Lower leg skin (tissue), 4 donors: ENCODE results near the gene NODAL. TPM values are rescaled to one million over a fixed set of nuclear protein-coding genes. Genes with fewer than 3 reads are reported as not detected.

Source experiments
- DNase-seq, 2 donors: peaks; one replicate each; pipeline ENCODE4 v3.0.0-alpha.2; 2019; ENCODE audit warnings: low spot score in 2 of 2
- H3K4me3 ChIP-seq: fragments of 200-600 bp; sonication (generic); 2 replicates; pipeline ENCODE4 v1.5.1; 2017; ENCODE audit warnings: mild to moderate bottlenecking, low read depth; ENCODE audit not compliant: poor library complexity, severe bottlenecking
- POLR2A ChIP-seq, 2 donors: fragments of 450-650 bp; IDR thresholded peaks; one replicate each; pipeline ENCODE4 v1.6.1; 2016 to 2017; ENCODE audit warnings: antibody characterized with exemption in 2 of 2, mild to moderate bottlenecking in 1 of 2, moderate library complexity in 1 of 2
- WGBS, 2 donors: methylation state at CpG; one replicate each; pipeline ENCODE4 v1.1.5; 2018; 5-methylcytosine and 5-hydroxymethylcytosine counted together
- intact Hi-C: fragments of 100-400 bp; cut with DNase I; formaldehyde crosslinking; loops from one replicate; pipeline ENCODE4 v1.15.0; 2023; ENCODE audit warnings: low total_unique reads
- total RNA-seq, 4 donors: library from RNA; depleted of rRNA; stranded (reverse); fragments of >200 nt; gene quantifications; one replicate each; pipeline ENCODE4 v1.1.0, GENCODE V29; 2016
- TF ChIP-seq, protein P1 (sequence below), 3 donors: fragments of 450-650 bp; IDR thresholded peaks; one replicate each; pipeline ENCODE4 v1.5.1; 2016; ENCODE audit warnings: antibody characterized with exemption in 3 of 3, mild to moderate bottlenecking in 3 of 3, moderate library complexity in 2 of 3

The NODAL gene
- total RNA-seq, 4 donors from 2014 or later, result not detected

DNA sequence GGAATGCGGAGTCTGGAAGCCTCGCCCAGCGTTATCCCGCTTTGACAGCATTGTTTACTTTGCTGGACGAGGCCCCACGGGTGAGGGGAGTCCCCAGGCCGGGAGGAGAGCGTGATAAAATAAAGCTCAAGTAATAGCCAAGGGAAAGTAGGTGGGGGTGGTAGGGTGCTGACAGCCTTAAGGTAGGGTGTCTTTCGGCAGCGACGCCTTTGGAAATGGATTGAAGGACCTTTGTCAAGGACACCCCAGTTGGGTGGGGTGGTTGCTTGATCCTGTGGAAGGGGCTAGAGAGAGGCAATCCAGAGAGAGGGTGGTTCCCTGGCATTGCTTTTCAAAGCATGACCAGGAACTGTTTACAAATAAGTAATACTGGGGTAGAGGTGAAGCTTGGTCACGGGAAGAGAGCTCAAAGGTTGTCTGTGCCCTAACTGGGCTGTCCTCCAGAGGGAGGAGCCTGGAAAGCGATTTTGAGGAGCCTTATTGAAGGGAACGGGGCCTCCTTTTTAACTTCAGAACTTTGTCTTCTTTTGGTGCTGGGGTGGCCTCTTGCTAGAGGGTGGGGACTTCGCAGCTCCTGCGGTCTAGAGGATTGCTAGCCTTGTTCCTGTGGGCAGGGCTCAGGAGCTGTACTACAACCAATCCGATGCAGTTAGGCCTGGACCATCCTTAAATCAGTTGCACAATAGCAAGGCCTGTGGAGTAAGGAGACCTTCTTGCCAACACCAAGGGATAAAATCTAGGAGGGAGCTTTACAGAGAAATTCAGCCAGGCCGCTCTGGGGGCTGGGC is 36.2 kb downstream of the NODAL start:
- peak overlapping the region; percentile 86 for H3K4me3 ChIP-seq
- no peak for TF ChIP-seq POLR2A (IDR thresholded peaks at IDR 0.05)
- TF ChIP-seq, protein P1, sequence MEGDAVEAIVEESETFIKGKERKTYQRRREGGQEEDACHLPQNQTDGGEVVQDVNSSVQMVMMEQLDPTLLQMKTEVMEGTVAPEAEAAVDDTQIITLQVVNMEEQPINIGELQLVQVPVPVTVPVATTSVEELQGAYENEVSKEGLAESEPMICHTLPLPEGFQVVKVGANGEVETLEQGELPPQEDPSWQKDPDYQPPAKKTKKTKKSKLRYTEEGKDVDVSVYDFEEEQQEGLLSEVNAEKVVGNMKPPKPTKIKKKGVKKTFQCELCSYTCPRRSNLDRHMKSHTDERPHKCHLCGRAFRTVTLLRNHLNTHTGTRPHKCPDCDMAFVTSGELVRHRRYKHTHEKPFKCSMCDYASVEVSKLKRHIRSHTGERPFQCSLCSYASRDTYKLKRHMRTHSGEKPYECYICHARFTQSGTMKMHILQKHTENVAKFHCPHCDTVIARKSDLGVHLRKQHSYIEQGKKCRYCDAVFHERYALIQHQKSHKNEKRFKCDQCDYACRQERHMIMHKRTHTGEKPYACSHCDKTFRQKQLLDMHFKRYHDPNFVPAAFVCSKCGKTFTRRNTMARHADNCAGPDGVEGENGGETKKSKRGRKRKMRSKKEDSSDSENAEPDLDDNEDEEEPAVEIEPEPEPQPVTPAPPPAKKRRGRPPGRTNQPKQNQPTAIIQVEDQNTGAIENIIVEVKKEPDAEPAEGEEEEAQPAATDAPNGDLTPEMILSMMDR (IDR thresholded peaks at IDR 0.05), result no peak
- 1% methylated on average over 18 of the region's 18 CpGs for WGBS, 2 donors
- intact Hi-C loops, result no loop called here
- DNase-seq, result peak; percentile 93 to 95

DNA sequence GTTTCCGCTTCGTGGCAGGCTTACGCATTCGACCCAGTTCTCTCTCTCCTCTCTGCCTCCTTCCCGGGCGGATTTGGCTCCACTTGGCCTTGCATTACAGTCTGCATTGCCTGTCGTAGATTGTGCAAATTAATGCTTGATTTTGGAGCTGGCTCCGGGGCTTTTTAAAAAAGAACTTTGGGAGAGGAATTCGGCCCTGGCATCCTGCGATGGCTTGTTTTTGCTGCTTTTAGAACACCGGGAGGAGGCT is 36.8 kb downstream of the NODAL start:
- H3K4me3 ChIP-seq, result peak overlapping the region; percentile 86
- DNase-seq, result no peak
- TF ChIP-seq, protein P1 (IDR thresholded peaks at IDR 0.05), result no peak
- TF ChIP-seq POLR2A (IDR thresholded peaks at IDR 0.05), result no peak
- intact Hi-C loops, result no loop called here
- 0 to 1% methylated on average over 11 of the region's 11 CpGs for WGBS, 2 donors

DNA sequence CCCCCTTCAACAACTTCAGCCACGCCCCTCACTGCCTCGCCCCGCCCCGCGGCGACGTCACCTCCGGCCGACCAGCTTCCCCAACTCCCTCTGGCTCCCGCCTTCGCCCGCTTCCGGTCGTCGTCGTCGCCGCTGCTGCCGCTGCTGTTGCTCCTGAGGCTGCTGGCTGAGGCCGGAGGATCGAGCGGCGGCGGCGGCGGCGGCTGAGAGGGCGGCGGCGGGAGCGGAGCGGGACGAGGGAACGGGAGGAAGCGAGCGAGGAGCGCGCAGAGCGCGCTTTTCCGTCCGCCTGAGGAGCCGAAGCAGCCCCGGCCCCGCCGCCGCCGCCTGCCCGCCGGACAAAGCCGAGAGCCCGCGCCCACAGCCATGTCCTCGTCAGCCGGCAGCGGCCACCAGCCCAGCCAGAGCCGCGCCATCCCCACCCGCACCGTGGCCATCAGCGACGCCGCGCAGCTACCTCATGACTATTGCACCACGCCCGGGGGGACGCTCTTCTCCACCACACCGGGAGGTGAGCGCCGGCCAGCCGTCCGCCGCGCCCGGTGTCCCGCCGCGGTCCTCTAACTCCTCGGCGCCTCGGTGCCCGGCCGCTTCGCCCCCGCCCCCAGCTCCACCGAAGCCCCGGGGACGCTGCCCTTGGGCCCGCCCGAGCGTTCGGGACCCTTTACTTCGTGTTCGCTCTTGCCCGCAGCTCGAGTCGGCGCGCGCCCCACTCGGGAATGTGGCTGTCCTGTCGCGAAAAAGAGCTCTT is 37.3 kb downstream of the NODAL start, which contains the start of gene EIF4EBP2:
EIF4EBP2 (plus strand) TSS at position 110 of the 751 bp plus-strand sequence; CDS start at position 367, 257 bp downstream.
- 0 to 1% methylated on average over 39 to 65 of the region's 103 CpGs for WGBS, 2 donors
- H3K4me3 ChIP-seq, result peak within 1 kb of the TSS; percentile 86
- intact Hi-C loops, result no loop called here
- DNase-seq, result peak; percentile 97 to 100
- peak in 1 of 2 donors; percentile 95 for TF ChIP-seq POLR2A (IDR thresholded peaks at IDR 0.05)
- TF ChIP-seq, protein P1 (IDR thresholded peaks at IDR 0.05), result no peak

DNA sequence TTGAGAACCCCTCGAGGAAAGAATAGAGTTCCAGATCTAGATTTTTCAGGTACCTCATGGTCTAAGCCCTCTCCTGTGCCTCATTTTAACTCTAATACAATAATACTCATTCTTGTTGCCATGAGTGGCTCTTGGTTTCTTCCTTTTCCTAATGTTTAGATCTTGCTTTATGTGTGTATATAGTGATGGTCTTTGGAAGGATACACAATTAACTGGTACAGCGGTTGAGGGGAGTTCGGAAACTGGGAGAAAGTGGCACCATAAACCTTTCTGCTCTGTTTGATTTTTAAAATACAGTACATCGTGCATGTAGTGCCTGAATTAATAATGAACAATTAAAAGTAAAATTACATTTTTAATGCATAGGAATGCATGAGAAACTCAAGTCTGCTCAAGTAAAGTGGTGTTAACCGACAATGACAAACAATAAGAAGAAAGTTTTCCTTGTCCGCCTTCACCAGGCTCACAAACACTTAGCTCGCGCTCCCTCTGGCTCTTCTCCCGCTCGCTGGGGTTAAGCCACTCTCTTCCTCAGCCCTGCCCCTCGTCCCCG is 37.9 kb downstream of the NODAL start:
- intact Hi-C loops, result no loop called here
- TF ChIP-seq POLR2A (IDR thresholded peaks at IDR 0.05), result no peak
- TF ChIP-seq, protein P1 (IDR thresholded peaks at IDR 0.05), result no peak
- DNase-seq, result no peak
- H3K4me3 ChIP-seq, result no peak overlapping the region
- 3 to 4% methylated on average over 12 of the region's 12 CpGs for WGBS, 2 donors

DNA sequence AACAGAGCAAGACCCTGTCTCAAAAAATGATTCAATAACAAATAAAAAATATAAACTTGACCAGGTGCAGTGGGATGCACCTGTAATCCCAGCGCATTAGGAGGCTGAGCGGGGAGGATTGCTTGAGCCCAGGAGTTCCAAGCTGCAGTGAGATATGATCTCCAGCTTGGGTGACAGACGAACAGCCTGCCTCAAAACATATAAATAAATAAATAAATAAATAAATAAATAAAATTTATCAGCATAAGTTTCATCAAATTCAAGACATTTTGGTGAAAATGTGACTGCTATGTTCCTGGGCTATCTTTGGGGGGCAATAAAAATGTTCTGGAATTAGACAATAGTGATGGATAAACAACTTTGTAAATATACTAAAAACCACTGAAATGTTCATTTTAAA is 42.3 kb downstream of the NODAL start:
- intact Hi-C loops, result no loop called here
- 89 to 96% methylated on average over 3 of the region's 3 CpGs for WGBS, 2 donors

More for the DNA sequence above, 42.3 kb downstream of the NODAL start:
- TF ChIP-seq, protein P1 (IDR thresholded peaks at IDR 0.05), result no peak
- TF ChIP-seq POLR2A (IDR thresholded peaks at IDR 0.05), result no peak
- no peak for DNase-seq
- H3K4me3 ChIP-seq, result no peak overlapping the region
